Stimulated activated naive CD4-positive, alpha-beta T cell (primary cell): Measurements from ENCODE around the gene FAM53B.
"Not testable (repeated sequence)": the region's sequence is repeated elsewhere in the genome, so short reads cannot be mapped to it uniquely, and the experiment has no call there.

Experiments
- DNase-seq, 6 experiments: peaks; one replicate each; lab custom pipeline; 2025; lab: John Stamatoyannopoulos, UW

Gene FAM53B

GRCh38 chr10:124598773-124599587 lies 145.2 kb downstream of the FAM53B start:
- no peak for DNase-seq

GRCh38 chr10:124598196-124598595 lies 146.0 kb downstream of the FAM53B start:
- DNase-seq, result no peak

- no peak for DNase-seq
These were observed 146.4 kb downstream of the FAM53B start for GRCh38 chr10:124597846-124598165.

GRCh38 chr10:124596962-124597845 lies 147.0 kb downstream of the FAM53B start:
- DNase-seq, result no peak

- DNase-seq, result no peak
These were observed 147.9 kb downstream of the FAM53B start for GRCh38 chr10:124596116-124596785.

- no peak for DNase-seq
These were observed 148.9 kb downstream of the FAM53B start for GRCh38 chr10:124595143-124595883.

- no peak for DNase-seq
These were observed 149.9 kb downstream of the FAM53B start for GRCh38 chr10:124594240-124594639.

- no peak for DNase-seq
These were observed 150.7 kb downstream of the FAM53B start for GRCh38 chr10:124593431-124593985.

GRCh38 chr10:124592736-124593430 lies 151.3 kb downstream of the FAM53B start:
- no peak for DNase-seq

GRCh38 chr10:124592101-124592500 lies 152.1 kb downstream of the FAM53B start:
- no peak for DNase-seq

GRCh38 chr10:124591123-124591495 lies 153.1 kb downstream of the FAM53B start:
- DNase-seq, result no peak

- DNase-seq, result no peak
These were observed 153.7 kb downstream of the FAM53B start for GRCh38 chr10:124590216-124591122.

GRCh38 chr10:124589491-124590041 lies 154.6 kb downstream of the FAM53B start:
- DNase-seq, result no peak

GRCh38 chr10:124588736-124589490 lies 155.3 kb downstream of the FAM53B start:
- DNase-seq, result no peak

GRCh38 chr10:124588341-124588735 lies 155.8 kb downstream of the FAM53B start:
- DNase-seq, result not testable (repeated sequence)

- no peak for DNase-seq
These were observed 156.4 kb downstream of the FAM53B start for GRCh38 chr10:124587811-124588211.

- DNase-seq, result no peak
These were observed 158.0 kb downstream of the FAM53B start for GRCh38 chr10:124586142-124586541.

- no peak for DNase-seq
These were observed 165.2 kb downstream of the FAM53B start for GRCh38 chr10:124579011-124579399.
